GM21515 (cell line): Measurements from ENCODE around the gene TMEM171.

Source experiments
- ATAC-seq: cut with Tn5 transposase; IDR thresholded peaks from one replicate; pipeline ENCODE4 v1.9.1; 2021; ENCODE audit not compliant: unreplicated experiment

TMEM171 gene

GRCh38 chr5:73119451-73120157 is 771 bp upstream of the TMEM171 start:
- no peak for ATAC-seq

GRCh38 chr5:73121119-73121463 is 716 bp downstream of the TMEM171 start:
- ATAC-seq: no peak

- ATAC-seq: no peak
Measured at GRCh38 chr5:73122875-73123810, 2.8 kb downstream of the TMEM171 start.

- no peak for ATAC-seq
Measured at GRCh38 chr5:73125289-73125688, 4.9 kb downstream of the TMEM171 start.

- ATAC-seq: no peak
Measured at GRCh38 chr5:73126381-73126780, 6.0 kb downstream of the TMEM171 start.

- no peak for ATAC-seq
Measured at GRCh38 chr5:73126957-73127356, 6.6 kb downstream of the TMEM171 start.

GRCh38 chr5:73129143-73129542 is 8.8 kb downstream of the TMEM171 start:
- ATAC-seq: no peak

- ATAC-seq: no peak
Measured at GRCh38 chr5:73130811-73131210, 10.4 kb downstream of the TMEM171 start.

GRCh38 chr5:73131711-73132425 is 11.5 kb downstream of the TMEM171 start:
- no peak for ATAC-seq

- no peak for ATAC-seq
Measured at GRCh38 chr5:73132759-73133158, 12.4 kb downstream of the TMEM171 start.

GRCh38 chr5:73135021-73135420 is 14.6 kb downstream of the TMEM171 start:
- no peak for ATAC-seq

GRCh38 chr5:73135429-73136054 is 15.2 kb downstream of the TMEM171 start:
- no peak for ATAC-seq

- ATAC-seq: no peak
Measured at GRCh38 chr5:73136055-73136562, 15.7 kb downstream of the TMEM171 start.

- no peak for ATAC-seq
Measured at GRCh38 chr5:73137563-73138530, 17.5 kb downstream of the TMEM171 start.

GRCh38 chr5:73139485-73139884 is 19.1 kb downstream of the TMEM171 start:
- ATAC-seq: no peak

- ATAC-seq: no peak
Measured at GRCh38 chr5:73140801-73141200, 20.4 kb downstream of the TMEM171 start.

- ATAC-seq: no peak
Measured at GRCh38 chr5:73142035-73142434, 21.7 kb downstream of the TMEM171 start.

- no peak for ATAC-seq
Measured at GRCh38 chr5:73143716-73144115, 23.3 kb downstream of the TMEM171 start.

GRCh38 chr5:73149540-73149939 is 29.2 kb downstream of the TMEM171 start:
- no peak for ATAC-seq

- no peak for ATAC-seq
Measured at GRCh38 chr5:73150876-73151275, 30.5 kb downstream of the TMEM171 start.
